GM19455 (cell line): ENCODE data around the gene PDGFA.

ENCODE experiments used
- ATAC-seq: cut with Tn5 transposase; IDR thresholded peaks from one replicate; pipeline ENCODE4 v1.9.1; 2021; ENCODE audit not compliant: unreplicated experiment

The PDGFA gene

DNA sequence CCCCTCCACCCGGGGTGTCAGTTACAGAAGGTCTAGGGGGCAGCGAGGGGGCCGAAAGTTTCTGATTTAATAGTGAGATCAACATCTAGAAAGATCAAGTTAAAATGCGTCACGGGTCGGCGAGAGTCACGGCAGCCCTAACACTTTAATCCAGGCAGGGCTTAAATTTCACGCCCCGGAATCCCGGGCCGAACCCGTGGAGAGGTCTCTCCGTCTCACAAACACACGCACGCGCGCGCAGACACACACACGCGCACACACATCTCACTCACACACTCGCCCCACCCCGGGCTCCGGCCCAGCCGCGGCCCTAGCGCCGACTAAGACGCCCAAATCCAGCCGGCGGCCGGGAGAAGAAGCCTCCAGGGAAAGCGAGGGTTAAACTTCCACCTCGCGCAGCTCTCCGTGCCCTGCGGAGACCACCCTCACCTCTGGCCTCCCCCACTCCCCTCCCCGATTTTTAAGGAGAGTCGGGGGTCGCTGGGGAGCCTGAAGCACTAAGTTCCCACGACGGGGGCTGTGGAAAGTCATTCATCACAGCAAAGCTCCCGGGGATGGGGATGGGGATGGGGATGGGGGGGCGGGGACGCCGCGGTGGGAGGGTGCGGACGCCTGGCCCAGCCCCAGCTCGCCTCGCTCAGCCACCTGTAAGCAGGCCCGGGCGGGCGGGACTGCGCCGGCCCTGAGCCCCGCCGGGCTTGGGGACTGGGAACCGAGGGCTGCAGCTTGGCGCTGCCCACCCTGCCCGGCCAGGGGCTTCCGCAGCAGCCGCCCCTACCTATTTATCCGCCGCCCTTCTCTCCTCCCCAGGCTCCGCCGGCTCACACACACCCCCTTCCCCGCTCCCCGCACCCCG is 1.6 kb downstream of the PDGFA start:
- ATAC-seq, result no peak

DNA sequence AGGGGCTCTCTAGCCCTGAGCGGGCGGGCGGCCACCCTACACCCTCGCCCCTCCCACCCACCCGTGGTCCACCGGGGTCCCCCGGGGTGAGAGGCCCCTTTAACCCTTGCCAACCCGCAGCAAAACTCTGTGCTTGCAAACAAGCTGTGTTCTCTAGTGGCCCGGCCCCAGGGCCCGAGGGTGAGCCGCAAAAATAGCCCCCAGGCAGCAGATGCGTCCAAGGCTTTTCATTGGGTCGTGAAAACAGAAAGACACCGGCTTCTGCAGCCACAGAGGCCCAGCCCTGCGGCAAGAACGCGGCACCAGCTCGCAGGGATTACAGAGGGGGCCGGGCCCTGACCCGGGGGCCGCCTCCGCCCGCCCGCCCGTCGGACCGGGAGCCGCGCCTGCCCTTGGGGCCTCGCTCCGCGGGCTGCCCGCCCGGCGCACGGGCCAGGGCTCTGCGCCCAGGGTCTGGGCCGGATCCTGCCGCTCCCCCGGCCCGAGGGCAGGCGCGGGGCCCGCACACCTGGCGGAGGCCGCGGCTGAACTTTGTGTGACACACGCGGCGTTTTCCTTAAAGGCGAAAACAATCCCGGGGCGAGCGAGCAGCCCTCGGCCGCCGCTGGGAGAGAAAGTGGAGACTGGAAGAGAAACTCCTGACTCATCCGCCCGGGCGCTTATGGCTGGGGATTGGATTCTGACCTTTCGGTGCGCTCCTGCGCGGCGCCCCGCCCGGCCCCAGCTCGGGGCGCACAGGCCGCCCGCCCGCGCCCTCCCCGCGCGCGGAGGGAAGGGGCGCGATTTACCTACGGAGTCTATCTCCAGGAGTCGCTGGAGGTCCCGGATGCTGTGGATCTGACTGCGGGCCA is 2.8 kb downstream of the PDGFA start:
- ATAC-seq, result no peak

DNA sequence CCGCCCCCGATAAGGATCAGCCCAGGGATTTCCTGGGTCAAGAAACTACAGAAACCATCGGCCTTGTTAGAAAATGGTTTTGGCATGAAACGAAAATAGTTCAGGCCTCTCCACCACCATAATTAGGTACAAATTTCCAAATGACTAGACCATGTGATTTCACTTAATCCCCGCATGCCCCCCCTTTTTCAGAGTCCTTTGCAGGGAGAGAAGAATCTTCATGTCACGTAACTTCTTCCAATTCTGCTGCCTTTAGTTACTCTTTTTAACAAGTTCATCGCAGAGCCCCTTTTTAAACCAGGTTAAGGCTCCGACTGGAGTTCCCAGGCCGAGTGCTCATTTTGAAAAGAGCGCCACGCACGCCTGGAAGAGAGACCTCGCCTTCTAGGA is 3.4 kb downstream of the PDGFA start:
- ATAC-seq, result no peak

DNA sequence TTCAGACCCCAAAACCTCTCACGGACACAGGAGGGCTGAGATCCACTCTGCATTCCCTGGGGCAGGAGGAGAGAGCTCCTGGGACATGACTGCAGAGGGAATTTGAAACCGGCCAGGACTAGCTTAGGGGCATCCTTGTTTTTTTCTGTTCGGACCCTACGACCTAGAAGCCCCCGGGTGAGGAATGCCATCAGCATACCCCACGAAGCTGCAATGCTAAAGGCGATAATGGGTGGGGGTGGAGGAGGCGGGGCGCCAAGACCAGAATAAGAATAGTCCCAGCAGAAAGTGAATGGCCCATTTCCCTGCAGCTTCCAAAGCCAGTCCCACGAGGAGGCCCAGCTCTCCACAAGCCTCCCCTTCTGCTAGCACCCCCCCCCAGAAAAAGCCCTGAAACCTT is 4.0 kb downstream of the PDGFA start:
- no peak for ATAC-seq

- no peak for ATAC-seq
Observed at GRCh38 chr7:514651-515598, 4.7 kb downstream of the PDGFA start.

GRCh38 chr7:514242-514641 is 5.4 kb downstream of the PDGFA start:
- ATAC-seq, result no peak

GRCh38 chr7:513521-514166 is 6.0 kb downstream of the PDGFA start:
- no peak for ATAC-seq

DNA sequence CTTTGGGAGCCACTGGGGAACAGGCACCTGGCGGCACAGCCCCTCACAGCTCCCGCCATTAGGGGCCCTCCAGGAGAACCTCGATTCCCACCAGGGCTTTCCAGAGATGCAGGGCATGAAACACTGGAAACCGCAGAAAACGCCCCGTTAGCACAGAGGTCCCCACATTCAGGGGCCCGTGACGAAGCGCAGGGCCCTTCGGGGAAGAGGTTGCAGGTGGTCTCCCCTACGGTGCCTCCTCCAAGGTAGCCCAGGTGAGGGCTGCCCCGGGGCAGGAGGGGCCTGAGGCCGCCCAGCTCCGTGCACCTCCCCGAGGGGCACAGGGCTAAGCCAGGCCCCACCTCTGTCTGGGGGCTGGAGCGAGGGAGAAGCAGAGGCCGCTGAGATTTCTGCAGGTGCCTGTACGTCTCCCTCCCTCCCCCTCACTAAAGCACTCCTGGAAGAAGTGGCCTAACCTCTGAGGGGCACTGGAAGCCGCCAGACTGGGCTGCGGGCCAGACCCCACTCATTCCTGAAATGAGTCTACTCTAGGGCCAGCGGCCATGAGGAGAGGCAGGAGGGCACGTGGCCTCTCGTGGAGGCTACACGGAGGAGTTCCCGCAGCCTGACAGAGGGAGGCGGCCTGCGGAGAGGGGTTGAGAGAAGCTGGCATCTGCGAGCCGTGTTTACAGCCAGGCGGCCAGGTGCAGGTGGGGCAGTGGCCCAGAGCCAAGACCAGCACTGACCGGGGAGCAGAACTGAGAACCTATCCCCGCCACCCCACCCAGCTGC is 6.9 kb downstream of the PDGFA start:
- ATAC-seq, result no peak

- ATAC-seq, result no peak
Observed at GRCh38 chr7:512146-512510, 7.5 kb downstream of the PDGFA start.

GRCh38 chr7:511476-512145 is 8.0 kb downstream of the PDGFA start:
- no peak for ATAC-seq

- no peak for ATAC-seq
Observed at GRCh38 chr7:510782-511281, 8.8 kb downstream of the PDGFA start.

DNA sequence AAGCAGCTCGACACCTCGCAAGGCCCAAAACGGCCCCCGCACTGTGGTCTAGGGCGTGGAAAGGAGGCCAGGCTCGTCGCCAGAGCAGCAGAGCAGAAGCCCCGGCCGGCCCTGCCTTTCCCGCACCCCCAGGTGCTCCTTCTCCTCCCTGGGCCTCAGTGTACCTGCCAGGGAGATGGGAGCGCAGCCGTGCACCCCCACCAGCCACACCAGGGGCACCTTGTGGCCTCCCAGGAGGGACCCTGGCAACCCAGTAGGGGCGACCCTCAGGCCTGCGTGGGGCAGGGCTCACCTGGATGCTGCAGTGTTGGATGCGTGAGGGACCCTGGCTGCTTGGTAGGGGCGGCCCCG is 9.5 kb downstream of the PDGFA start:
- no peak for ATAC-seq

- no peak for ATAC-seq
Observed at GRCh38 chr7:509426-510130, 10.1 kb downstream of the PDGFA start.

DNA sequence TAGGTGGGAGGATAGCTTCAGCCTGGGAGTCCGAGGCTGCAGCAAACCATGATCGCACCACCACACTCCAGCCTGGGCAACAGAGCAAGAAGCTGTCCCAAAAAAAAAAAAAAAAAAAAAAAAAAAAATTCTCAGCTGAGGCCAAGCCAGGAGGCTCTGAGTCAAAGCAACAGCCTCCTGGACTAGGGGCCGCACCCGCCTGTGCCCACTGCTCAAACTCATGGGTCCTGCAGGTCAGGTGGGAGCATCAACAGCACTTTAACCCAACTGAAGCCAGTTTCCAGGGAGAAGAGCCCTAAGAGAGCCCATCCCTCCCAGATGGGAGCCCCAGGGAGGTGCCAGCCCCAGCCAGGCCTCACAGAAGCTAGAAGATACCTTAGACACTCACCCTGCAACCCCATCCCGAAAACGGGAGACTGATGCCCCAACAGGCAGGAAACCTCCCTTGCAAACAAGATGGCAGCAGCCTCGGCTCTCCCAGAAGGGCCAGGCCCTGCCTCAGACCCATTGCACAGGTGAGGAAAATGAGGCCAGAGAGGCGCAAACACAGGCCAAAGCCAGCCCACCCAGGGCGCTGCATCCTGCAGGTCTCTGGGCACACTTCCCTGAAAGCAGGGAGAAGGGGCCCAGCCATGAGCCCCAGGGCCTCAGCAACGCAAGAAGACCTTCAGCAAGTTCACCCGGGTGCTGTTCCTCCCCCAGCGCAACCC is 11.0 kb downstream of the PDGFA start:
- ATAC-seq, result no peak

GRCh38 chr7:507623-508300 is 11.9 kb downstream of the PDGFA start:
- ATAC-seq, result no peak

DNA sequence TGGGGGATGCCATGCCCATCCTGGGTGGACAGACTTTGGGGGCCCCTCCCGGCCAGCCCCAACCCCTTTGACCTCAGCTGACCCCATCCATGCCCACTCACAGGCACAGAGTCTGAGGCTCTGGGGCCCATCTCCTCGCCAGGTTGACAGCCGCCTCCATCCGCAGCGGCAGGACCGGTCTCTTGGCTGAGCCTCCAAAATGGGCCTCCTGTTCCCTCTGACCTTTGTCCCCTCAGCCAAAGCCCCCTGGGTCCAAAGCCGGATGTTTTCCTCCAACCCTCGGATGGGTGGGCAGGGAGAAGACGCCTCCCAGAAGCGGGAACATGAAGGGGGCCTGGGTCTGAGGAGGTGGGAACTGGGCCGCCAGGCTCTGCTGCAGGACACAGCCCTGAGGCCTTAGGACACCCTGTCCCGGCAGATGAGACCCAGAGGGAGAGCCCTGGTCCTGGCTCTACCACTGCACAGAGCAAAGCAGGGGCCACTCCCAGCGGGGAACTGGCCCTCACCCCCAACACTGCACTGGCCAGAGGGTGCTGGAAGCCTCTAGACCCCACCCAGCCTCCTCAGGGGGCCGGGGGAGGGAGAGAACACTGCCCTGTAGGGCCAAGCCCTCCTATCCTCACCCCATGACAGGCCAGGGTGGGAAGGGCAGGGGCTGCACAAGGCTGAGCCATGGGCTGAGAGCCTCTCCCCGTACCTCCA is 12.6 kb downstream of the PDGFA start:
- no peak for ATAC-seq

DNA sequence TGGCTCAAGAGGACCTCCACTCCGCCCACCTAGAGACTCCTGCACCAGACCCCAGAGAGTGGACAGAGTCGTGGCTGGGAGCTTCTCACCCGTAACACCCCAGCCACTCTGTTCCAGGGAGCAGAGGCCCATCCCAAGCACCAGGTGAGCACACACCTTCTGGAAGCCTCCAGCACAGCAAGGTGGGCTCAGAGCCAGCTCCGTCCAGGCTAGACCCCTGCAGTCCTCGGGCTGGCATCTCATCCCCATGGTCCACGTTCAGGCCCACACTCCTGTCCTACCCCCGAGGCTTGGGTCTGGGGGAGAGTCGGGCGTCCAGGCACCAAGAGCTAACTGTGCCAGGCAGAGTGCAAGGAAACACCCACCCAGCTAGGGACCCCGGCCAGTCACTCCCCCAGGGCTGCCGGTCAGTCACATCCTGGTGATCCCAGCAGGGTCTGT is 13.2 kb downstream of the PDGFA start:
- no peak for ATAC-seq
